Suprapubic skin (tissue), 3 donors: ENCODE results near the gene NDUFS8.

ENCODE experiments used
- POLR2A ChIP-seq, 2 donors: fragments of 450-650 bp; IDR thresholded peaks; one replicate each; pipeline ENCODE4 v1.6.1; 2017; ENCODE audit warnings: antibody characterized with exemption in 2 of 2, mild to moderate bottlenecking in 2 of 2, moderate library complexity in 2 of 2
- TF ChIP-seq, protein P1 (sequence below), 2 donors: fragments of 200-600 bp in 1 of 2; fragments of 450-650 bp in 1 of 2; sonication (generic) in 1 of 2; IDR thresholded peaks; one replicate each; pipeline ENCODE4 v1.5.1; 2016 to 2019; ENCODE audit warnings: antibody characterized with exemption in 2 of 2, mild to moderate bottlenecking in 1 of 2, moderate library complexity in 1 of 2

DNA sequence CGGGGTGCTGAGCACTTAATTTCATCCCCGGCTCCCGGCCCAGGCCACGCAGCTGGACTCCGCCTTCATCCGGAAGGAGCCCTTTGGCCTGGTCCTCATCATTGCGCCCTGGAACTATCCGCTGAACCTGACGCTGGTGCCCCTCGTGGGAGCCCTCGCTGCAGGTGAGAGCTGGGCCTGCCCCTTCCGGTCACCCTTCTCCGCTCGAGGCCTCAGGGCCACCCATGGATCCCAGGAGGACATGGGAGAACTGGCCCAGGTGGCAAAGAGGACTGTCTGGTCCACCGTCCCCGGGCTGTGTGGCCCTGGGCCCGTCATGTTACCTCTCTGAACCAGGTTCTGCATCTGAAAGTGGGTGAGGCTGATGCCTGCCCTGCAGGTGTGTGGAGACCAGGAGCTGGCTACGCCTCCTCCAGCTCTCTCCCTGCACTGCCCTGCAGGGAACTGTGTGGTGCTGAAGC is 11.7 kb upstream of the NDUFS8 start:
- TF ChIP-seq, protein P1, sequence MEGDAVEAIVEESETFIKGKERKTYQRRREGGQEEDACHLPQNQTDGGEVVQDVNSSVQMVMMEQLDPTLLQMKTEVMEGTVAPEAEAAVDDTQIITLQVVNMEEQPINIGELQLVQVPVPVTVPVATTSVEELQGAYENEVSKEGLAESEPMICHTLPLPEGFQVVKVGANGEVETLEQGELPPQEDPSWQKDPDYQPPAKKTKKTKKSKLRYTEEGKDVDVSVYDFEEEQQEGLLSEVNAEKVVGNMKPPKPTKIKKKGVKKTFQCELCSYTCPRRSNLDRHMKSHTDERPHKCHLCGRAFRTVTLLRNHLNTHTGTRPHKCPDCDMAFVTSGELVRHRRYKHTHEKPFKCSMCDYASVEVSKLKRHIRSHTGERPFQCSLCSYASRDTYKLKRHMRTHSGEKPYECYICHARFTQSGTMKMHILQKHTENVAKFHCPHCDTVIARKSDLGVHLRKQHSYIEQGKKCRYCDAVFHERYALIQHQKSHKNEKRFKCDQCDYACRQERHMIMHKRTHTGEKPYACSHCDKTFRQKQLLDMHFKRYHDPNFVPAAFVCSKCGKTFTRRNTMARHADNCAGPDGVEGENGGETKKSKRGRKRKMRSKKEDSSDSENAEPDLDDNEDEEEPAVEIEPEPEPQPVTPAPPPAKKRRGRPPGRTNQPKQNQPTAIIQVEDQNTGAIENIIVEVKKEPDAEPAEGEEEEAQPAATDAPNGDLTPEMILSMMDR (IDR thresholded peaks at IDR 0.05): no peak
- TF ChIP-seq POLR2A (IDR thresholded peaks at IDR 0.05): no peak
